Smooth muscle cell (in vitro differentiated cells): ENCODE results near the gene GSTCD. TPM values are rescaled to one million over a fixed set of nuclear protein-coding genes. Genes with fewer than 3 reads are reported as not detected.

Experiments used
- DNase-seq: peaks from one replicate; lab custom pipeline; 2025; ENCODE audit not compliant: unreplicated experiment; lab: John Stamatoyannopoulos, UW
- H2AFZ ChIP-seq: fragments of 200-600 bp; sonication (generic); 2 replicates; pipeline ENCODE4 v1.6.0; 2016; ENCODE audit warnings: antibody characterized with exemption, low read depth, mild to moderate bottlenecking
- H3F3A ChIP-seq: fragments of 200-600 bp; sonication (generic); 2 replicates; pipeline ENCODE4 v1.6.0; 2017; ENCODE audit warnings: antibody characterized with exemption, low read depth
- H3K27ac ChIP-seq: fragments of 200-600 bp; sonication (generic); 2 replicates; pipeline ENCODE4 v1.5.1; 2016; ENCODE audit warnings: low read depth, mild to moderate bottlenecking
- H3K27me3 ChIP-seq: fragments of 200-600 bp; sonication (generic); 2 replicates; pipeline ENCODE4 v1.6.1; 2016; ENCODE audit warnings: low read depth, mild to moderate bottlenecking
- H3K36me3 ChIP-seq: fragments of 200-600 bp; sonication (generic); 2 replicates; pipeline ENCODE4 v1.5.1; 2016; ENCODE audit warnings: low read depth
- H3K4me1 ChIP-seq: fragments of 200-600 bp; sonication (generic); 2 replicates; pipeline ENCODE4 v1.5.1; 2016; ENCODE audit warnings: low read depth
- H3K4me2 ChIP-seq: fragments of 200-600 bp; sonication (generic); 2 replicates; pipeline ENCODE4 v1.6.0; 2016; ENCODE audit warnings: mild to moderate bottlenecking
- H3K4me3 ChIP-seq: fragments of 200-600 bp; sonication (generic); 2 replicates; pipeline ENCODE4 v1.5.1; 2016; ENCODE audit warnings: mild to moderate bottlenecking
- H3K79me2 ChIP-seq: fragments of 200-600 bp; sonication (generic); 2 replicates; pipeline ENCODE4 v1.6.0; 2016; ENCODE audit warnings: low read depth, mild to moderate bottlenecking
- H3K9ac ChIP-seq: fragments of 200-600 bp; sonication (generic); 2 replicates; pipeline ENCODE4 v1.6.0; 2016; ENCODE audit warnings: low read depth
- H3K9me3 ChIP-seq: fragments of 200-600 bp; sonication (generic); replicated peaks from 2 replicates; pipeline ENCODE4 v1.5.1; 2016; ENCODE audit warnings: low read depth
- H4K20me1 ChIP-seq: fragments of 200-600 bp; sonication (generic); 2 replicates; pipeline ENCODE4 v1.6.0; 2016; ENCODE audit warnings: low read depth
- WGBS: methylation state at CpG from one replicate; pipeline ENCODE4 v1.1.7; 2016; ENCODE audit warnings: low lambda C conversion rate; 5-methylcytosine and 5-hydroxymethylcytosine counted together
- polyA plus RNA-seq: library from polyadenylated mRNA; unstranded; fragments of >200 nt; fragmentation: Nextera tagmentation; extraction: Ambion mirVana; gene quantifications from 2 replicates; pipeline ENCODE4 v1.2.1, GENCODE V29; 2016
- total RNA-seq: library from RNA; depleted of rRNA; stranded (reverse); fragments of >200 nt; gene quantifications from 2 replicates; pipeline ENCODE4 v1.2.3, GENCODE V29; 2014
- TF ChIP-seq, protein P1 (sequence below): fragments of 200-600 bp; sonication (generic); IDR thresholded peaks from 2 replicates; pipeline ENCODE4 v1.5.1; 2017; ENCODE audit warnings: borderline replicate concordance, mild to moderate bottlenecking, antibody characterized with exemption; ENCODE audit not compliant: insufficient read depth, poor library complexity, severe bottlenecking

Gene GSTCD
- total and polyA plus RNA-seq, 2 experiments from 2014 or later = 5.6 to 10.5 TPM

- H3K27ac ChIP-seq = no peak overlapping the region
- no peaks in the 10 kb centered on the region for H3K4me1 ChIP-seq
- H3K4me2 ChIP-seq = no peak overlapping the region
Measured at GRCh38 chr4:105875233-105875632, 166.6 kb downstream of the GSTCD start.

GRCh38 chr4:105878668-105879067, 170.1 kb downstream of the GSTCD start:
- Histone ChIP-seq H3K27ac (no peak overlapping the region), H4K20me1 (no peaks in the 10 kb centered on the region), H3K4me1 (no peaks in the 10 kb centered on the region), H3K79me2 (no peaks in the 10 kb centered on the region), H3F3A (no peaks in the 10 kb centered on the region), H3K9me3 (no peaks in the 10 kb centered on the region), H3K4me2 (no peak overlapping the region), H3K9ac (no peak overlapping the region), H2AFZ (no peak overlapping the region), H3K36me3 (no peaks in the 10 kb centered on the region), H3K4me3 (no peak overlapping the region), H3K27me3 (no peaks in the 10 kb centered on the region)
- WGBS = 87% methylated on average over 2 of the region's 2 CpGs
- no peak for DNase-seq
- TF ChIP-seq, protein P1, sequence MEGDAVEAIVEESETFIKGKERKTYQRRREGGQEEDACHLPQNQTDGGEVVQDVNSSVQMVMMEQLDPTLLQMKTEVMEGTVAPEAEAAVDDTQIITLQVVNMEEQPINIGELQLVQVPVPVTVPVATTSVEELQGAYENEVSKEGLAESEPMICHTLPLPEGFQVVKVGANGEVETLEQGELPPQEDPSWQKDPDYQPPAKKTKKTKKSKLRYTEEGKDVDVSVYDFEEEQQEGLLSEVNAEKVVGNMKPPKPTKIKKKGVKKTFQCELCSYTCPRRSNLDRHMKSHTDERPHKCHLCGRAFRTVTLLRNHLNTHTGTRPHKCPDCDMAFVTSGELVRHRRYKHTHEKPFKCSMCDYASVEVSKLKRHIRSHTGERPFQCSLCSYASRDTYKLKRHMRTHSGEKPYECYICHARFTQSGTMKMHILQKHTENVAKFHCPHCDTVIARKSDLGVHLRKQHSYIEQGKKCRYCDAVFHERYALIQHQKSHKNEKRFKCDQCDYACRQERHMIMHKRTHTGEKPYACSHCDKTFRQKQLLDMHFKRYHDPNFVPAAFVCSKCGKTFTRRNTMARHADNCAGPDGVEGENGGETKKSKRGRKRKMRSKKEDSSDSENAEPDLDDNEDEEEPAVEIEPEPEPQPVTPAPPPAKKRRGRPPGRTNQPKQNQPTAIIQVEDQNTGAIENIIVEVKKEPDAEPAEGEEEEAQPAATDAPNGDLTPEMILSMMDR = no peak

More at GRCh38 chr4:105875233-105875632, 166.6 kb downstream of the GSTCD start:
- H3K27me3 ChIP-seq = no peaks in the 10 kb centered on the region
- TF ChIP-seq, protein P1 = no peak
- no peak overlapping the region for H3K4me3 ChIP-seq
- H3K79me2 ChIP-seq = no peaks in the 10 kb centered on the region
- no peaks in the 10 kb centered on the region for H3K9me3 ChIP-seq
- H2AFZ ChIP-seq = no peak overlapping the region
- H3K9ac ChIP-seq = no peak overlapping the region
- H3K36me3 ChIP-seq = no peaks in the 10 kb centered on the region
- DNase-seq = no peak
- H4K20me1 ChIP-seq = no peaks in the 10 kb centered on the region
- H3F3A ChIP-seq = no peaks in the 10 kb centered on the region

GRCh38 chr4:105887508-105887907, 178.9 kb downstream of the GSTCD start:
- Histone ChIP-seq H3K4me1 (no peaks in the 10 kb centered on the region), H3K9ac (no peak overlapping the region), H3F3A (no peaks in the 10 kb centered on the region), H4K20me1 (no peaks in the 10 kb centered on the region), H3K27me3 (peaks cover 4% of the 10 kb centered on the region), H3K4me3 (no peak overlapping the region), H2AFZ (no peak overlapping the region), H3K79me2 (no peaks in the 10 kb centered on the region), H3K27ac (no peak overlapping the region), H3K9me3 (no peaks in the 10 kb centered on the region), H3K4me2 (no peak overlapping the region), H3K36me3 (no peaks in the 10 kb centered on the region)
- TF ChIP-seq, protein P1 = no peak
- 90% methylated on average over 2 of the region's 2 CpGs for WGBS
- no peak for DNase-seq

GRCh38 chr4:105894660-105895582, 186.3 kb downstream of the GSTCD start, which contains the start of gene NPNT:
Gene NPNT (plus strand): TSS chr4:105895471. CDS start chr4:105895653, 182 bp downstream.
- Histone ChIP-seq H3K27ac (no peak within 1 kb of the TSS), H3F3A (peaks cover 3% of the 10 kb centered on the region), H3K27me3 (peaks cover 77% of the 10 kb centered on the region), H4K20me1 (no peaks in the 10 kb centered on the region), H2AFZ (peak within 1 kb of the TSS; percentile 70), H3K4me3 (peak within 1 kb of the TSS; percentile 55), H3K79me2 (no peaks in the 10 kb centered on the region), H3K4me2 (peak within 1 kb of the TSS; percentile 90), H3K4me1 (peaks cover 4% of the 10 kb centered on the region), H3K9ac (peak within 1 kb of the TSS; percentile 6), H3K9me3 (no peaks in the 10 kb centered on the region), H3K36me3 (no peaks in the 10 kb centered on the region)
- 7% methylated on average over 14 of the region's 56 CpGs for WGBS
- TF ChIP-seq, protein P1 = no peak
- no peak for DNase-seq
